Astrocyte of the hippocampus (primary cell): ENCODE data around the gene EIF4EBP2.

Source experiments
- DNase-seq: peaks from one replicate; pipeline ENCODE4 v3.0.0; 2011; ENCODE audit warnings: low read depth, low spot score

EIF4EBP2 gene

DNA sequence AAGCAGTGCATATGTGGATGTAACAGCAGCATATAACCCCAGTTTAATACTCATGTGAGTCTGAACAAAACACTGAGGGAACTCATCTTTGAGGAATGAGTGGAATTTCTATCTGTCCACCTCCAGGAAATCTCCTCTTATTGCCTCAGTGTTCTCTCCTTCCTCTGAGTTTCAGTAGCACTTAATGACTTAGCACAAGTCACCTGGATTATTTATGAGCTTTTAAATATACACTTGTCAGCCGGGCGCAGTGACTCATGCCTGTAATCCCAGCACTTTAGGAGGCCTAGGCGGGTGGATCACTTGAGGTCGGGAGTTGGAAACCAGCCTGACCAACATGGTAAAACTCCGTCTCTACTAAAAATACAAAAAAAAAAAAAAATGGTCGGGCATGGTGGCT lies 25.8 kb upstream of the EIF4EBP2 start:
- peak; percentile 74 for DNase-seq

DNA sequence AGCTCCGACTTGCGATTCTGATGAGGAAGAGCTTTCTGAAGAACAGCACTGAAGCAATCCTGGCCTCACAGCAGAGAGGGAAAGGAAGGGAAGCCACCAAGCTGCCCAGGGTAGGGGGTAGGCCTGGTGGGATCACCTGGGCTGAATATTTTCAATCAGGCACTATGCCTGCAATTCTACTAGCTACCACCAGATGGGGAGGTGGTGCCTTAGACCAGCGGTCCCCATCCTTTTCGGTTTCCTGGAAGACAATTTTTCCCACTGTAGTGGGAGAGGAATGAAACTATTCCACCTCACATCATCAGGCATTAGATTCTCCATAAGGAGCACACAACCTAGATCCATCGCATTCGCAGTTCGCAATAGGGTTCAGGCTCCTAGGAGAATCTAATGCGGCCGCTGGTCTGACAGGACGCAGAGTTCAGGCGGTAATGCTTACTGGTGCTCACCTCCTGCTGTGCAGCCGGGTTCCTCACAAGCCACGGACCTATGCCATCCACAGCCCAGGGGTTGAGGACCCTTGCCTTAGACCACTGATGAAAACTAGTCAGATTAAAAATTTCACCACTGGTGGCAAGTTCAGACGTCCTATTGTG lies 24.3 kb upstream of the EIF4EBP2 start:
- no peak for DNase-seq

DNA sequence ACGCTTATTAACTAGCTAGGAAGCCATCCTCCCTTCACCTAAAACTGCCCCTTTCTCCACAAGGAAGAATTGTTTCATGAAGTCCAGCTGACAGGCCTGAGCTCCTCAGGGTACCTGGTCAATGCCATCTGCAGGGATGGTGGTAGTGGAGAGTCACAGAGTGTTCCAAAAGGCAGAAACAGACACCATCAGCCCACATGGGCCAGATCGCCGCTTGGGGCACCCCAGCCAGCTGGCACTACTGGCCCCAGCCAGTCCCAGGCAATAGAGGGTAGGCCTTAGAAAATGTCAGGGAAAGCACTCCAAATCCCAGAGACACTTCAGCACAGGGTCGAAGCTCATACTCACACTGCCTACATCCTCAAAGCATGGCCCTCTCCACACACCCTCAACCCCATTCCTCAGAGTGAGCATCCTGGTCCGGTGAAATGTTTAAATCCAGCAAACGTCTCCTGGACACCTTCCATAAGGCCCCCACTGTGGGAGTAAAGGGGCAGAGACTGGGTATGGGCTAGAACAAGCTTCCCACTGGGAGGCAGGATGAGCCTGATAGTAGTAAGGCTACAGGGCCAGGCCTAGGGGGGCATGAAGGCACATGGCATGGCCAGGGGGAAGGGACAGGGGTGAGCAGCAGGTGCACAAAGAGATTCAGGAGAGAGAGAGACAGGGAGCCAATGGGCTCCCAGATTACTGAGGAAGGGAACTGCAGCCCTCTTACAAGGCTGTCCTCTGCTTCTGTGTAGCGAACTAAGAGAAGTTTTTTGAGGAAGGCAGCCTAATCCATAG lies 23.4 kb upstream of the EIF4EBP2 start:
- DNase-seq = no peak

DNA sequence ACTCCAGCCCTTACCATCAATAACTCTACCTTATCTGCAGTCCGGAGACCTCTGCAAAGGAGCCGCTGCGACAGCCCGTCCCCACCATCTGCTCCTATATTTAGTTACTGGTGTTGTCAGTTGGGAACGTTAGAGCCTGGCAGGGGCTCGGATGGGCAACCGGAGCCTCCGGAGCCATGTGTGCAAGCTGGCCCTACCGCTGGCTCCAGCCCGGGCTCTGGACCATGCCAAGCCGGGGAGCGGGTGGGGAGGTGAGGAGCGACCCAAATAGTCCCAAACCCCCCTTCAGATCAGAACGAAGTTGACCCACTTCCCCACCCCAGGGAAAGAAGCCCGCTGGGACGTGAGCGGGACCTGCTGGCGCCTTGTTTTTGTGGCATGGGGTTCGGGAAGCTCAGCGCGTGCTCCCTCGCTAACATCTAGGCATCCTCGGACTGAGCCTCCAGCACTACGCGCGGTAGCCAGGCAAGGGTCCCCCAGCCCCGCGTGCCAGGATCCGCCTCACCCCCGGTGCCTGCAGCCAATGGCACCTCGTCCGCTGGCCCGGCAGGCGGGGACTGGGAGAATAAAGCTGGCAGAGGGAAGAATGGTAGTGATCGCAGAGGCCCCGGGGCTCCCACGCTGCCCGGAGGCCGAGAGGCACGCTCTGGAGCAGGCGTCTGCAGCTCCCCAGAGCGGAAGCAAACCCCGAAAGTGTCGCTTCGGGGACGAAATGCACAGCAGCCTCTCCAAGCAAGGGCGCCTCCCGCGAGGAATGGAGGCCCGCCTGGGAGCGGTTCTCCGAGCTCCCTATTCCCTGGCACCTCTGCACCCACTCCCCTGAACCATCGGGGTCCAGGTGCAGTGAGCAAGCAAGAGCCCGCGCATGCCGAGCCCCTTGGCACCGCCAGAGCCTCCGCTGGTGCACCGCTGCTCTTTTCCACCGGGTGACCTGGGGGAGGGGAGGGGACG lies 22.2 kb upstream of the EIF4EBP2 start:
- peak; percentile 72 for DNase-seq

DNA sequence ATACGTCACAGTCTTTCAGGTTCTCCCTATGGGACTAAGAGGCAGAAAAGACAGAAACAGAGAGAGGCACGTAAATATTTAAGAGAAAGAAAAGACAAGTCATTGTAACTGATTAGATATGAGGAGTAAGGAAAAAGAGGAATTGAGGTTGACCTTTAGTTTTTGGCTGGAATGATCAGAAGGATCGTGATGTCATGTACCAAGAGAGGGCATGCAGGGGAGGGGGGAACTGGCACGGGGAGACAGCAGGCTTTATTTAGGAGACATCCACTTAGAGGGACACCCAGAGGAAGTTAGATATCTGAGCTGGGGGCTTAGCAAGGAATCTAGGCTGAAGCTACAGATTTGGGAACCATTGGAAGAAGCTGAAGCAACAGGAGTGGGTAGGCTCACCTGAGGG lies 12.3 kb upstream of the EIF4EBP2 start:
- DNase-seq = no peak

DNA sequence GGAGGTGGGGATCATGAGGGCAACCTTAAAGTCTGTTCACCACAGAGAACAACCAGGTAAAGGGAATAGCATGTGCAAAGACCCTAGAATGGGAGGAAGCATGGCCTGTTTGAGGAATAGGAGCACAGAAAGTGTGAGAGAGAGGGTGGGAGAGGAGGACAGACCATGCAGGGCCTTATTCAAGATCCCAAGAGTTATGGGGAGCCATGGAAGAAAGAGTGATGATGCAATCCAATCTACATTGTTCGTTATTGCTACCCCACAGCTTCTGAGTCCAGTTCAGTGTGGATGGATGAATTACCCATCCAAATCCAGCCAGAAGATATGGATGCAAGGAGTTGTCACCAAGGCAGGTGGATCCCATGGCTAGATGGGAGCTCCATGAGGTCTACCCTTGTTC lies 7.8 kb upstream of the EIF4EBP2 start:
- DNase-seq = no peak

DNA sequence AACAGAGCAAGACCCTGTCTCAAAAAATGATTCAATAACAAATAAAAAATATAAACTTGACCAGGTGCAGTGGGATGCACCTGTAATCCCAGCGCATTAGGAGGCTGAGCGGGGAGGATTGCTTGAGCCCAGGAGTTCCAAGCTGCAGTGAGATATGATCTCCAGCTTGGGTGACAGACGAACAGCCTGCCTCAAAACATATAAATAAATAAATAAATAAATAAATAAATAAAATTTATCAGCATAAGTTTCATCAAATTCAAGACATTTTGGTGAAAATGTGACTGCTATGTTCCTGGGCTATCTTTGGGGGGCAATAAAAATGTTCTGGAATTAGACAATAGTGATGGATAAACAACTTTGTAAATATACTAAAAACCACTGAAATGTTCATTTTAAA lies 4.8 kb upstream of the EIF4EBP2 start:
- no peak for DNase-seq

DNA sequence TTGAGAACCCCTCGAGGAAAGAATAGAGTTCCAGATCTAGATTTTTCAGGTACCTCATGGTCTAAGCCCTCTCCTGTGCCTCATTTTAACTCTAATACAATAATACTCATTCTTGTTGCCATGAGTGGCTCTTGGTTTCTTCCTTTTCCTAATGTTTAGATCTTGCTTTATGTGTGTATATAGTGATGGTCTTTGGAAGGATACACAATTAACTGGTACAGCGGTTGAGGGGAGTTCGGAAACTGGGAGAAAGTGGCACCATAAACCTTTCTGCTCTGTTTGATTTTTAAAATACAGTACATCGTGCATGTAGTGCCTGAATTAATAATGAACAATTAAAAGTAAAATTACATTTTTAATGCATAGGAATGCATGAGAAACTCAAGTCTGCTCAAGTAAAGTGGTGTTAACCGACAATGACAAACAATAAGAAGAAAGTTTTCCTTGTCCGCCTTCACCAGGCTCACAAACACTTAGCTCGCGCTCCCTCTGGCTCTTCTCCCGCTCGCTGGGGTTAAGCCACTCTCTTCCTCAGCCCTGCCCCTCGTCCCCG lies 386 bp upstream of the EIF4EBP2 start:
- DNase-seq = no peak

DNA sequence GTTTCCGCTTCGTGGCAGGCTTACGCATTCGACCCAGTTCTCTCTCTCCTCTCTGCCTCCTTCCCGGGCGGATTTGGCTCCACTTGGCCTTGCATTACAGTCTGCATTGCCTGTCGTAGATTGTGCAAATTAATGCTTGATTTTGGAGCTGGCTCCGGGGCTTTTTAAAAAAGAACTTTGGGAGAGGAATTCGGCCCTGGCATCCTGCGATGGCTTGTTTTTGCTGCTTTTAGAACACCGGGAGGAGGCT lies 767 bp downstream of the EIF4EBP2 start:
- no peak for DNase-seq

DNA sequence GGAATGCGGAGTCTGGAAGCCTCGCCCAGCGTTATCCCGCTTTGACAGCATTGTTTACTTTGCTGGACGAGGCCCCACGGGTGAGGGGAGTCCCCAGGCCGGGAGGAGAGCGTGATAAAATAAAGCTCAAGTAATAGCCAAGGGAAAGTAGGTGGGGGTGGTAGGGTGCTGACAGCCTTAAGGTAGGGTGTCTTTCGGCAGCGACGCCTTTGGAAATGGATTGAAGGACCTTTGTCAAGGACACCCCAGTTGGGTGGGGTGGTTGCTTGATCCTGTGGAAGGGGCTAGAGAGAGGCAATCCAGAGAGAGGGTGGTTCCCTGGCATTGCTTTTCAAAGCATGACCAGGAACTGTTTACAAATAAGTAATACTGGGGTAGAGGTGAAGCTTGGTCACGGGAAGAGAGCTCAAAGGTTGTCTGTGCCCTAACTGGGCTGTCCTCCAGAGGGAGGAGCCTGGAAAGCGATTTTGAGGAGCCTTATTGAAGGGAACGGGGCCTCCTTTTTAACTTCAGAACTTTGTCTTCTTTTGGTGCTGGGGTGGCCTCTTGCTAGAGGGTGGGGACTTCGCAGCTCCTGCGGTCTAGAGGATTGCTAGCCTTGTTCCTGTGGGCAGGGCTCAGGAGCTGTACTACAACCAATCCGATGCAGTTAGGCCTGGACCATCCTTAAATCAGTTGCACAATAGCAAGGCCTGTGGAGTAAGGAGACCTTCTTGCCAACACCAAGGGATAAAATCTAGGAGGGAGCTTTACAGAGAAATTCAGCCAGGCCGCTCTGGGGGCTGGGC lies 1.3 kb downstream of the EIF4EBP2 start:
- DNase-seq = peak; percentile 88

DNA sequence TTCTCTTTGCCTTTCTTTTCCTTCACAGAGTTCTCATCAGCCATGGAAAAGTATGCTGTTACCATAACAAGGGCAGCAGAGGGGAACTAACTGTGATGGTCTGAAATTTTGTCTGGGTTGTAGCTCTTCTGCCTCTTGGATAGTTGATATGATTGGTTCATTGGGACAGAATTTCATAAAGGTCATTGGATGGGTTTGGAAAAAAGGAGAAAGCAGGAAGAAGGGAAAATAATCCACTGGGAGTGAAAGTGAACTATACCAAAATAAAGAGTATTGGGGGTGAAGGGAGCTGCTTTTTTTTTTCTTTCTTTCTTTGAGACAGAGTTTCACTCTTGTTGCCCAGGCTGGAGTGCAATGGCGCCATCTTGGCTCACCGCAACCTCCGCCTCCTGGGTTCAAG lies 5.8 kb downstream of the EIF4EBP2 start:
- no peak for DNase-seq

DNA sequence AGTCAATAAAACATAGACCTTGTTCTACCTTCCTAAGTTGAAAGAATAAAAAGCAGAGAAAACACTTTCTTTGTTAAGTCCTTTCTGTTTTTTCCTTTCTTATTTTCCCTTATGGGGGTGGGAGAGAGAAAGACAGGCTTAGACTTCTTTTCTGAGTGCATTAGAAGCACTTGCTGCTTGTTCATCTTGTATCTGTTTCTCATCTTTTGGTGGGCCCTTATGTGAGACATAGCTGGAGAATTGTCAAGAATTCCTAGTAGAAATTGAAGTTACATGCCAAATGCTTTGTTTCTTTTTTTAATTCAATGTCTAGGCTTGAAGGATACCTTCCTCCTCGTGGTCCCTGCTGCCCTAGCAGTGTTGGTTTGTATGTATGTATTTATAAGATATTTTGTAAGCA lies 6.7 kb downstream of the EIF4EBP2 start:
- DNase-seq = no peak

DNA sequence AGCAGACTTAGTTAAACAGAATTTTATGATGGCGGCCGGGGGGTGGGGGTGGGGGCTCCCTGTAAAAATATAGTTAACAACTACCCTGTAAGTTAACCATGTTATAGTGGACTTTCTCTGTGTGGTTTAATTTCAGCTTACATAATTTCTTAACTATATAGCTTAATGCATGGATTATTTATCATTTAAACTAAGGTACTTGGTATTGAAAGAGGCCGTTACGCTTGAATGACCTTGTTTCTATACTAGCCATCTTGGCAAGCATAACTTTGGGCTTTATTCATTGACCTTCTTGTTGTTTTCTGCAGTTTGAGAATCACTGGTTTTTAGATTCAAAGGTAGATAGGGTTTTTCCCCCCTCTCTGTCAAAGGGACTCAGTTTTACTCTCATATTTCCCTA lies 8.4 kb downstream of the EIF4EBP2 start:
- no peak for DNase-seq

DNA sequence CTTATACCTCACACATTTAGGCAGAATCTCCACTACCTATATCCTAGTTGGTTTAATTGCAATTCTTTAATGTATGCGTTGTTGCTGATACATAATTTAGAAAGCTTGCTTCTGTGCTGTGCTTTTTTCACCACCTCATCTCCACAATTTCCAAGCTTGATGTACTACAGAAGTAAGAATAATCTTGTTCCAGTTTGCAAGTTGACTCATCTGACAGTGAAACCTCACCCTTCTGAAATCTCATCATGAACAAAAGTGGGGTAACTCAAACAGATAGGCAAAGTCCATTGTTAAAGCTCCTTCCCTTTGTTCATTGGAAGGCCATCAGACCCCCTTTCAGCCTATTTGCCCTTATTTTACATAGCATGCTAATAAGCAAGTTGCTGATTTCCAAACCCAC lies 13.6 kb downstream of the EIF4EBP2 start:
- no peak for DNase-seq

DNA sequence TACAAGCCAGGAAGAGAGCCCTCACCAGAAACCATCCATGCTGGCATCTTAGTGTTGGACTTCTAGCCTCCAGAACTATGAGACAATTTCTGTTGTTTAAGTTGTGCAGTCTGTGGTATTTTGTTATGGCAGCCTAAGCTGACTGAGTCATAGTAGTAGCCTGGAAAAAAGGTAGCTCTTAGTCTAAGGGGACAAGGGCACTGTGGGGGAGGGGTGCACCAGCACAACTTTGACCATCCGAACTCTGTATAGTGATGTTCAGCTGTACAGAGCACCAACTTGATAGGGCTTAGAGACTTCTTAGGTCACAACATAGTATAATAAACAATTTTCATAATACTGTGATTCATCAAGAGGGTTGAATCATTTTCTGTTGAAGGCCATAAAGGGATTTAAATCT lies 14.3 kb downstream of the EIF4EBP2 start:
- DNase-seq = peak; percentile 56

DNA sequence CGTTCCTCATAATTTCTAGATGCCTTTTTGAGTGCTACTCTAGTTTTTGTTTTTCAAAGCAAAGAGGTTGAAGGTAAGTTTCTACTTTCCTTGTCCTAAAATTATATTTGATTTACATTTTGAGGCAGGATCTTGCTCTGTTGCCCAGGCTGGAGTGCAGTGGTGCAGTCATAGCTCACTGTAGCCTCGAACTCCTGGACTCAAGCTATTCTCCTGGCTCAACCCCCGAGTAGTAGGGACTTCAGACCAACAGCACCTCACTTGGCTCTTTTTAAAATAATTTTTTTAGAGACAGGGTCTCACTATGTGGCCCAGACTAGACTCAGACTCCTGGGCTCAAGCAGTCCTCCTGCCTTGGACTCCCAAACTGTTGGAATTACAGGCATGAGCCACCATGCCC lies 14.8 kb downstream of the EIF4EBP2 start:
- DNase-seq = no peak

DNA sequence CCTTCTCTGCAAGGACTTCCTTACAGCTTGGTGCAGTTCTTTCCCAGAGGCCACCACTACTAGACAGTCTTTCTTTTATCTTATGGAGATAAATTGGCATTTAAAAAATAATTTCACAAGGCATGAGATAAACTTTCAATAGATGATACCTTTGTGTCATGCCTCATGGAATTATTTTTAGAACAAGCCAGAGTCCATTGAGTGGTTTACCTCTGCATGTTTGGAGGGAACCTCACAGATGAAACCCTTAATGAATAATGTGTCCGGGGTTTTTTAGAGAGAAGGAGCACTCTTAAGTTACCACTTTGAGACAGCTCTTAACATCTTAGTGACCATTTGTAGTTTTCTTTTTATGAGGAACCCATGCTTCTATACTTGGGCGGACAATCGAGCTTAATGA lies 20.4 kb downstream of the EIF4EBP2 start:
- no peak for DNase-seq

DNA sequence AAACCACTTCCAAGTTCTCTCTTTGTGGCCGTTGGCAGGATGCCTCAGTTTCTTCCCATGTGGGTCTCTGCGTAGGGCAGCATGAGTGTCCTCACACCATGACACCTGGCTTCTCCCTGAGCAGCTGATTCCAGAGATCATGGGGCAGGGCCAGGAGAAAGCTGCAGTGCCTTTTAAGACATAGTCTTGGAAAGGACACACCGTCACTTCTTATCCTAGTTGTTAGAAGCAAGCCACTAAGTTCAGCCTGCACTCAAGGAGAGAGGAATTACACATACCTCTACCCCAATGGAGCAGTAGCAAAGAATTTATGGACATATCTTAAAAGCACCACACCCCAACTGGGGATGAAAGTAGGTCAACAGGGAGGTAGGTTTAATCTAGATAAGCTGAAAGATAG lies 21.2 kb downstream of the EIF4EBP2 start:
- DNase-seq = no peak

DNA sequence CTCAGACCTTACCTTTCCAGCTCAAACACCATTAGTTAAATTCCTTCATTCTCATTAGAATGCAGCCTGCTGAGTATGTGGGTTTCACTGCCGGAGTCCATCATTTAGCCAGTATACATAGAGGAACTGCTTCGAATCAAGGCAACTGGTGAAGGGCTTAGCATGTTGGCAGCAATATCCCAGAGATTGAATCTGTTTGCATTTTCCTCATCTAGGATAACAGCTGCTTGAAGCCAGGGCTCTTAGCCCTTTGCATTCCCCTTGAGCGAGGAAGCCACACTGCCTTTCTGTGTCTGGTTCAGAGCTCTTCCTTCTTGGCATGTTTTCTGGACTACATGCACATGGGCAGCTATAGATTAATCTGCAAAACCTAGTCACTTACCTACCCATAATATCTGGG lies 22.9 kb downstream of the EIF4EBP2 start:
- DNase-seq = no peak

DNA sequence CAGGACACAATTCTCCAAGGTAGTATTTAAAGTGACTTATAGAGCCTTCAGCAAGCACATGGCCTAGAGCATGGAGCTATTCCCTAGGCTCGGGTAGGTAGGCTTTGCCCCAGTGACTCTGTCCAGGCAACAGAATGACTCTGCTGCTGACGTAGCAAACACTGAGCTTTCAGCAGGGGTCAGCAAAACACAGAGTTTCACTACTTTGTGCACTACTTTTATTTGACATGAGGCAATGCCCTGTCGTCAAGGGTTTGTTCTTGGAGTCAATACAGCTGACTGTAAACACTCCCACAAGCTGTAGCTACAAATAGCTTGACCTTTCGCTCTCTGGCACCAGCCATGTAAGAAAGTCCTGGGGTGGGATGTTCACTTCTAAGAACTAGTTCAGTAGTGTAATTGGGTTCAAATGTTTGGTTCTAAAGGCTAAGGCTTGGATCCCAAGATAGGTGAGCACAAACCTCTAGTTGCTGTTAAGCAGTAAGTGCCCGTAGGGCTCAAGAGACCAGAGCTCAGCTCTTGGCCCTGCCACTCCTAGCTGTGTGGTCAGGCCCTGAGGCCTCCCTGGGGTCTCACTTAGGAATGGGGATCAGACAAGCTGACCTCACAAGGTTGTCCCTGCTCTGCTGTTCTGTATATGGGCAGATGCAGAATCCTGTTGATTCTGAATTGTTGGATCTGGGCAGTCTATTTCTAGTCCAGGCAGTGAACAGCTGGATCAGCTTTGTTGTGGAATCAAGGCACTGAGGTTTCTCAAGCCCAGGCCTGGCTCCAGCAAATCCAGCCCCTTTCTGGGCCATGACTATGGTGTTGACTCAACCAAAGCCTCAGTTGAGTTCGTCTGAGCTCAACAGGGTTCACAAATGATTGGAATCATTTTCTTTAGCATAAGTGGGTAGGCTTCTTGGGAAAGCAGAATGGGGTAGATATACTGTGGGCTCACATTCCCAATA lies 26.8 kb downstream of the EIF4EBP2 start:
- DNase-seq = no peak

DNA sequence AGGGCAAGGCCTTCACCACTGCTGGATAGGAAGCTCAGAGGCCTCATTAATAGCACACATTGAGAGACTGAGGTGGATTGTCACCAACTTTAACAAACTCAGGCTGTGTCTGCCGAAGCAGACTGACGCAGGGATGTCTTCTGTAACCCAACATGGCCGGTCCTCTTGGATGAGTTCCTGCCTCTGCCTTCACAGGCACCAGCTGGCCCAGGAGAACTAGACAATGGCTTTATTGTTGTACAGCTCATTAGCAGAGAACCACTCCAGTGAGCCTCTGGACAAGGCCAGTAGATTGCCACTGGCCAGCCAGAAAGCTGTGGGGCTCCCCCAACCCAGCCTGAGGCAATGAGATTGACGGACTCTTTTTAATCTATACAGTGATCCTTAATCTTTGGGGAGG lies 28.2 kb downstream of the EIF4EBP2 start:
- DNase-seq = peak; percentile 49
